ENCODE results near the gene CIZ1. TPM values are rescaled to one million over a fixed set of nuclear protein-coding genes. Genes with fewer than 3 reads are reported as not detected.

The CIZ1 gene
- total and polyA plus RNA-seq, 9 of the 15 experiments (the other 6 are each of a cell fraction or from before 2014, with no cell fraction given): 6.6 to 329 (median 87.8) TPM

DNA sequence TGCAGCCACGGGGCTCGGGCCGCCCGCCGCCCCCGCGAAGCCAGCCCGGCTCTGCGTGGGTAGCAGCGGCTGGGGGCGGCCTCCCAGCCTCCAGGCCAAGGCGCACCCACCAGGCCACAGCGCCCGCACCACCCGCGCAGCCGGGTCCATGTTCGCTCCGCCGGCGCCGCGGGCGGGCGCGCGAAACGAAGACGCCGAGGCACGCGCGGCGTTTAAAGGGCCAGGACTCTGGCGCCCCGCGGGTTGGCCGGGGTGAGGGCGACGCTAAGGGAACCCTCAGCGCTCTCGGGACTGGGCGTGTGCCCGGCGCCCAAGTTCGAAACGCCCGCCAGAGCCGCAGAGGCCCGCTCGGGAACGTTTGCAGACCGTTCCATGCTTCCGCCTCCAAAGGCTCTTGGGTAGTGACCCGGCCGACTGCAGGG is 63.8 kb downstream of the CIZ1 start, which contains the start of gene PTGES2 (continued):
- peak; percentile 50 for TF ChIP-seq PRPF4 (IDR thresholded peaks at IDR 0.05; ENCODE audit: insufficient read depth, low read depth, low read length, poor library complexity, severe bottlenecking)
- no peak for TF ChIP-seq ZNF436 (CRISPR knock-in tag; IDR thresholded peaks at IDR 0.05)
- no peak for TF ChIP-seq POU5F1 (IDR thresholded peaks at IDR 0.05; ENCODE audit: borderline replicate concordance, low read depth, low read length, partially characterized antibody)
- TF ChIP-seq BCL6 (CRISPR knock-in tag; IDR thresholded peaks at IDR 0.05): no peak
- TF ChIP-seq L3MBTL2 (IDR thresholded peaks at IDR 0.05): no peak
- TF ChIP-seq, protein P1, sequence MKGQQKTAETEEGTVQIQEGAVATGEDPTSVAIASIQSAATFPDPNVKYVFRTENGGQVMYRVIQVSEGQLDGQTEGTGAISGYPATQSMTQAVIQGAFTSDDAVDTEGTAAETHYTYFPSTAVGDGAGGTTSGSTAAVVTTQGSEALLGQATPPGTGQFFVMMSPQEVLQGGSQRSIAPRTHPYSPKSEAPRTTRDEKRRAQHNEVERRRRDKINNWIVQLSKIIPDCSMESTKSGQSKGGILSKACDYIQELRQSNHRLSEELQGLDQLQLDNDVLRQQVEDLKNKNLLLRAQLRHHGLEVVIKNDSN (CRISPR knock-in tag; IDR thresholded peaks at IDR 0.05): no peak
- no peak for TF ChIP-seq CAMTA2 (CRISPR knock-in tag; conservative IDR thresholded peaks at IDR 0.05)
- no peak for TF ChIP-seq GABPB1 (CRISPR knock-in tag; IDR thresholded peaks at IDR 0.05)
- peak; percentile 86 for TF ChIP-seq POLR2G (IDR thresholded peaks at IDR 0.05; ENCODE audit: low read depth, low read length)
- TF ChIP-seq ELF4 (CRISPR knock-in tag; IDR thresholded peaks at IDR 0.05): no peak
- peak; percentile 92 for TF ChIP-seq GATAD2B (IDR thresholded peaks at IDR 0.05; ENCODE audit: borderline replicate concordance)
- no peak for TF ChIP-seq ZNF79 (CRISPR knock-in tag; IDR thresholded peaks at IDR 0.05; ENCODE audit: low read depth)
- TF ChIP-seq MAZ (CRISPR knock-in tag; conservative IDR thresholded peaks at IDR 0.05 in 1 of 2, IDR thresholded peaks at IDR 0.05 in 1 of 2): peak in 1 of 2 experiments; percentile 10; a peak in 1 of 4 replicates
- TF ChIP-seq RHOXF2B (CRISPR knock-in tag; conservative IDR thresholded peaks at IDR 0.05): no peak
- no peak for TF ChIP-seq KDM1A (IDR thresholded peaks at IDR 0.05)
- TF ChIP-seq, protein P2, sequence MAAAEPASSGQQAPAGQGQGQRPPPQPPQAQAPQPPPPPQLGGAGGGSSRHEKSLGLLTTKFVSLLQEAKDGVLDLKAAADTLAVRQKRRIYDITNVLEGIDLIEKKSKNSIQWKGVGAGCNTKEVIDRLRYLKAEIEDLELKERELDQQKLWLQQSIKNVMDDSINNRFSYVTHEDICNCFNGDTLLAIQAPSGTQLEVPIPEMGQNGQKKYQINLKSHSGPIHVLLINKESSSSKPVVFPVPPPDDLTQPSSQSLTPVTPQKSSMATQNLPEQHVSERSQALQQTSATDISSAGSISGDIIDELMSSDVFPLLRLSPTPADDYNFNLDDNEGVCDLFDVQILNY (CRISPR knock-in tag; IDR thresholded peaks at IDR 0.05): no peak
- TF ChIP-seq, protein P3, sequence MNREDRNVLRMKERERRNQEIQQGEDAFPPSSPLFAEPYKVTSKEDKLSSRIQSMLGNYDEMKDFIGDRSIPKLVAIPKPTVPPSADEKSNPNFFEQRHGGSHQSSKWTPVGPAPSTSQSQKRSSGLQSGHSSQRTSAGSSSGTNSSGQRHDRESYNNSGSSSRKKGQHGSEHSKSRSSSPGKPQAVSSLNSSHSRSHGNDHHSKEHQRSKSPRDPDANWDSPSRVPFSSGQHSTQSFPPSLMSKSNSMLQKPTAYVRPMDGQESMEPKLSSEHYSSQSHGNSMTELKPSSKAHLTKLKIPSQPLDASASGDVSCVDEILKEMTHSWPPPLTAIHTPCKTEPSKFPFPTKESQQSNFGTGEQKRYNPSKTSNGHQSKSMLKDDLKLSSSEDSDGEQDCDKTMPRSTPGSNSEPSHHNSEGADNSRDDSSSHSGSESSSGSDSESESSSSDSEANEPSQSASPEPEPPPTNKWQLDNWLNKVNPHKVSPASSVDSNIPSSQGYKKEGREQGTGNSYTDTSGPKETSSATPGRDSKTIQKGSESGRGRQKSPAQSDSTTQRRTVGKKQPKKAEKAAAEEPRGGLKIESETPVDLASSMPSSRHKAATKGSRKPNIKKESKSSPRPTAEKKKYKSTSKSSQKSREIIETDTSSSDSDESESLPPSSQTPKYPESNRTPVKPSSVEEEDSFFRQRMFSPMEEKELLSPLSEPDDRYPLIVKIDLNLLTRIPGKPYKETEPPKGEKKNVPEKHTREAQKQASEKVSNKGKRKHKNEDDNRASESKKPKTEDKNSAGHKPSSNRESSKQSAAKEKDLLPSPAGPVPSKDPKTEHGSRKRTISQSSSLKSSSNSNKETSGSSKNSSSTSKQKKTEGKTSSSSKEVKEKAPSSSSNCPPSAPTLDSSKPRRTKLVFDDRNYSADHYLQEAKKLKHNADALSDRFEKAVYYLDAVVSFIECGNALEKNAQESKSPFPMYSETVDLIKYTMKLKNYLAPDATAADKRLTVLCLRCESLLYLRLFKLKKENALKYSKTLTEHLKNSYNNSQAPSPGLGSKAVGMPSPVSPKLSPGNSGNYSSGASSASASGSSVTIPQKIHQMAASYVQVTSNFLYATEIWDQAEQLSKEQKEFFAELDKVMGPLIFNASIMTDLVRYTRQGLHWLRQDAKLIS (CRISPR knock-in tag; IDR thresholded peaks at IDR 0.05): no peak
- TF ChIP-seq HCFC1 (IDR thresholded peaks at IDR 0.05; ENCODE audit: low read depth, low read length): peak; percentile 35; the same call in 1 of the 2 replicates
- TF ChIP-seq, protein P4, sequence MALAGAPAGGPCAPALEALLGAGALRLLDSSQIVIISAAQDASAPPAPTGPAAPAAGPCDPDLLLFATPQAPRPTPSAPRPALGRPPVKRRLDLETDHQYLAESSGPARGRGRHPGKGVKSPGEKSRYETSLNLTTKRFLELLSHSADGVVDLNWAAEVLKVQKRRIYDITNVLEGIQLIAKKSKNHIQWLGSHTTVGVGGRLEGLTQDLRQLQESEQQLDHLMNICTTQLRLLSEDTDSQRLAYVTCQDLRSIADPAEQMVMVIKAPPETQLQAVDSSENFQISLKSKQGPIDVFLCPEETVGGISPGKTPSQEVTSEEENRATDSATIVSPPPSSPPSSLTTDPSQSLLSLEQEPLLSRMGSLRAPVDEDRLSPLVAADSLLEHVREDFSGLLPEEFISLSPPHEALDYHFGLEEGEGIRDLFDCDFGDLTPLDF (CRISPR knock-in tag; IDR thresholded peaks at IDR 0.05): no peak
- TF ChIP-seq HDAC8 (tag; IDR thresholded peaks at IDR 0.05): no peak
- no peak for TF ChIP-seq TFAM (CRISPR knock-in tag; conservative IDR thresholded peaks at IDR 0.05)
- no peak for TF ChIP-seq ZNF347 (CRISPR knock-in tag; IDR thresholded peaks at IDR 0.05; ENCODE audit: low read depth)
- no peak for TF ChIP-seq BRCA1 (IDR thresholded peaks at IDR 0.05)
- TF ChIP-seq BRCA1 (CRISPR knock-in tag; IDR thresholded peaks at IDR 0.05): peak; percentile 69; the same call in 1 of the 2 replicates
- no peak for TF ChIP-seq HIVEP1 (CRISPR knock-in tag; IDR thresholded peaks at IDR 0.05)
- no peak for TF ChIP-seq PHB (CRISPR knock-in tag; IDR thresholded peaks at IDR 0.05)

All from K562 (cell line).